HG02678 (cell line): ENCODE results near the gene CYP27C1.

Experiments used
- ATAC-seq: cut with Tn5 transposase; IDR thresholded peaks from one replicate; pipeline ENCODE4 v1.9.1; 2021; ENCODE audit warnings: mild to moderate bottlenecking, moderate library complexity; ENCODE audit not compliant: unreplicated experiment

Gene CYP27C1

GRCh38 chr2:127195140-127196074 is 24.7 kb downstream of the CYP27C1 start:
- no peak for ATAC-seq

- no peak for ATAC-seq
These were observed 25.7 kb downstream of the CYP27C1 start for GRCh38 chr2:127194447-127194846.

GRCh38 chr2:127193967-127194280 is 26.2 kb downstream of the CYP27C1 start:
- no peak for ATAC-seq

GRCh38 chr2:127193164-127193966 is 26.7 kb downstream of the CYP27C1 start:
- no peak for ATAC-seq

GRCh38 chr2:127191331-127192219 is 28.5 kb downstream of the CYP27C1 start:
- no peak for ATAC-seq

- ATAC-seq, result no peak
These were observed 31.3 kb downstream of the CYP27C1 start for GRCh38 chr2:127188797-127189196.

- no peak for ATAC-seq
These were observed 32.3 kb downstream of the CYP27C1 start for GRCh38 chr2:127187831-127188230.

- no peak for ATAC-seq
These were observed 32.9 kb downstream of the CYP27C1 start for GRCh38 chr2:127187081-127187775.

- no peak for ATAC-seq
These were observed 34.4 kb downstream of the CYP27C1 start for GRCh38 chr2:127185705-127186104.

GRCh38 chr2:127185093-127185492 is 35.0 kb downstream of the CYP27C1 start:
- ATAC-seq, result no peak

- no peak for ATAC-seq
These were observed 36.3 kb downstream of the CYP27C1 start for GRCh38 chr2:127183771-127184170.

- ATAC-seq, result no peak
These were observed 37.3 kb downstream of the CYP27C1 start for GRCh38 chr2:127182626-127183458.

- no peak for ATAC-seq
These were observed 38.2 kb downstream of the CYP27C1 start for GRCh38 chr2:127181851-127182250.

GRCh38 chr2:127179766-127180165 is 40.3 kb downstream of the CYP27C1 start:
- no peak for ATAC-seq

- ATAC-seq, result no peak
These were observed 42.4 kb downstream of the CYP27C1 start for GRCh38 chr2:127177617-127178263.

GRCh38 chr2:127176371-127177311 is 43.5 kb downstream of the CYP27C1 start:
- no peak for ATAC-seq

GRCh38 chr2:127175751-127176354 is 44.2 kb downstream of the CYP27C1 start:
- no peak for ATAC-seq
